ENCODE results near the gene IFT74.

GRCh38 chr9:27054125-27054524 is 97.9 kb downstream of the IFT74 start:
- TF ChIP-seq CTCF (conservative IDR thresholded peaks at IDR 0.05 in 1 of 2, IDR thresholded peaks at IDR 0.05 in 1 of 2; ENCODE audit: low read depth in 1 of 2, low read length in 2 of 2), result no peak
- TF ChIP-seq EZH2 (IDR thresholded peaks at IDR 0.05; ENCODE audit: low read length, missing control alignments), result no peak
